ENCODE results near the gene HMOX2.

- TF ChIP-seq POLR2AphosphoS5 (IDR thresholded peaks at IDR 0.05) (no peak), CTCF (IDR thresholded peaks at IDR 0.05) (no peak), EP300 (IDR thresholded peaks at IDR 0.05; ENCODE audit: low read depth) (no peak)
These were observed 33.9 kb downstream of the HMOX2 start for GRCh38 chr16:4510131-4510530.

Data from transverse colon (tissue), 4 donors.